SK-N-SH (cell line): ENCODE results near the gene GFM1.
A peak's percentile ranks its signal among the peaks of the same experiment; 100 is the strongest.

Experiments used
- MAX ChIP-seq: IDR thresholded peaks from 2 replicates; pipeline ENCODE4 v1.4.0; 2012; ENCODE audit warnings: low read depth
- TCF12 ChIP-seq: IDR thresholded peaks from 2 replicates; pipeline ENCODE4 v1.4.0; 2012
- TF ChIP-seq, protein P1 (sequence below): fragments of 200-600 bp; sonication (generic); IDR thresholded peaks from 2 replicates; pipeline ENCODE4 v1.6.1; 2017; ENCODE audit warnings: antibody characterized with exemption, mild to moderate bottlenecking, moderate library complexity

DNA sequence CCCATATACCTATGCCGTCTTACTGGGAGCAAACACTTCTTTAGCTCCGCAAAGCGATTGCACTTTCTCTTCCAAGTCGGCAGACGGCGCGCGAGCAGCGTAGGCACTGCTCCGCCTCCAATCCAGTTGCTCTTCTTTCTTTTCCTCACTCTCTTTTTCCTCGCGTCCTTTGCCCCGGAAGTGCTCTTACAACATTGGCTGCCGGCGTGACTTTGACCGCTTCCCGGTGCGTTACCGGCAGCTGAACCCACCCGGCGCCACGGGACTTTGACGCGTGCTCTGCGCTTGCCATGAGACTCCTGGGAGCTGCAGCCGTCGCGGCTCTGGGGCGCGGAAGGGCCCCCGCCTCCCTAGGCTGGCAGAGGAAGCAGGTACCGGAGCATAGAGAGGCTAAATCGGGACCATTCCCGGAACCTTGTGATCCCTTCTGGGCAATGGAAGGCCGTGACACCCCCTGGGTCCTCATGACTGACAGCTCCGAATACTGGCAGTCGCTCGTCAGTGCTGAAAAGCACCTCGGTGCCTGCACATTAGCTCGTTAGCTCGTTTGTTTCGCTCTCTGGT, at the start of gene GFM1:
- TF ChIP-seq, protein P1, sequence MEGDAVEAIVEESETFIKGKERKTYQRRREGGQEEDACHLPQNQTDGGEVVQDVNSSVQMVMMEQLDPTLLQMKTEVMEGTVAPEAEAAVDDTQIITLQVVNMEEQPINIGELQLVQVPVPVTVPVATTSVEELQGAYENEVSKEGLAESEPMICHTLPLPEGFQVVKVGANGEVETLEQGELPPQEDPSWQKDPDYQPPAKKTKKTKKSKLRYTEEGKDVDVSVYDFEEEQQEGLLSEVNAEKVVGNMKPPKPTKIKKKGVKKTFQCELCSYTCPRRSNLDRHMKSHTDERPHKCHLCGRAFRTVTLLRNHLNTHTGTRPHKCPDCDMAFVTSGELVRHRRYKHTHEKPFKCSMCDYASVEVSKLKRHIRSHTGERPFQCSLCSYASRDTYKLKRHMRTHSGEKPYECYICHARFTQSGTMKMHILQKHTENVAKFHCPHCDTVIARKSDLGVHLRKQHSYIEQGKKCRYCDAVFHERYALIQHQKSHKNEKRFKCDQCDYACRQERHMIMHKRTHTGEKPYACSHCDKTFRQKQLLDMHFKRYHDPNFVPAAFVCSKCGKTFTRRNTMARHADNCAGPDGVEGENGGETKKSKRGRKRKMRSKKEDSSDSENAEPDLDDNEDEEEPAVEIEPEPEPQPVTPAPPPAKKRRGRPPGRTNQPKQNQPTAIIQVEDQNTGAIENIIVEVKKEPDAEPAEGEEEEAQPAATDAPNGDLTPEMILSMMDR, result peak; percentile 81
- TF ChIP-seq TCF12 (peak; percentile 37; the same call in 1 of the 2 replicates), MAX (peak; percentile 97)
